Measurements from ENCODE around the gene IL22.

The IL22 gene

DNA sequence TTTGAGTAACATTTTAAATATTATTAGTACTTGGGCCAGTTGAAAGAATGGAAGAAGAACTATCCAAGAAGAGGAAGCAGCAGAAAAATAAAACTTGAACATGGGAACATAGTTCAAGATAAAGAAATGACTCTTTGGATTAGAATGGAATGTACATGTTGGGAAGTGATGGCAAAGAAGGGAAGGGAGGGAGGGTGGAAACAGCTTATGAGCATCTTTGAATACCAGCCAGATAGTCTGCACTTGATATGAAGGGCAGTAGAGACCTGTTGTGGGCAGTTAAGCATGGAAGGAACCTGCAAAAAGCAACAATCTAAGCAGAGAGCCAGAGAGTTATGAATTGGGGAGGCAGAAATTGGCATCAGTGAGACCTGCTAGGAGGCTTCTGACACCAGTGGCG is 10.0 kb upstream of the IL22 start:
- no peak for DNase-seq

GRCh38 chr12:68261896-68262295 is 8.5 kb upstream of the IL22 start:
- DNase-seq: no peak

DNA sequence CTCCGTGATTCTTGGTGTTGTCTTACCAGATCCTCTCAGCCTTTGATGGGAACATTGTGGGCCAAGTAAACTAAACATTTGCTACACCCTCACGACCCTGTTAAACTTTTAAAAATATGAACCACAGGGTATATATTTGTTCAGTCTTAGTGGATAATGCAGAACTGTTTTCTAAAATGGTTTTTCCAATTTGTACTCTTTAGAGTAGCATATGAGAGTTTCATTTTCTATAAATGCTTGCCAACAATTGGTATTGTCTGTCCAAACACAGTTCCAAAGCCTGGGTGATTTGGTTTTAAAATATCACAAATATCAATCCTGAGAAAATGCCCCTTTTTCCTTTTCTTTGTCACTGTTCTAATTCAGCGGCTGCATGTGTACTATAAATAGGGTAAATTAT is 6.7 kb upstream of the IL22 start:
- no peak for DNase-seq

DNA sequence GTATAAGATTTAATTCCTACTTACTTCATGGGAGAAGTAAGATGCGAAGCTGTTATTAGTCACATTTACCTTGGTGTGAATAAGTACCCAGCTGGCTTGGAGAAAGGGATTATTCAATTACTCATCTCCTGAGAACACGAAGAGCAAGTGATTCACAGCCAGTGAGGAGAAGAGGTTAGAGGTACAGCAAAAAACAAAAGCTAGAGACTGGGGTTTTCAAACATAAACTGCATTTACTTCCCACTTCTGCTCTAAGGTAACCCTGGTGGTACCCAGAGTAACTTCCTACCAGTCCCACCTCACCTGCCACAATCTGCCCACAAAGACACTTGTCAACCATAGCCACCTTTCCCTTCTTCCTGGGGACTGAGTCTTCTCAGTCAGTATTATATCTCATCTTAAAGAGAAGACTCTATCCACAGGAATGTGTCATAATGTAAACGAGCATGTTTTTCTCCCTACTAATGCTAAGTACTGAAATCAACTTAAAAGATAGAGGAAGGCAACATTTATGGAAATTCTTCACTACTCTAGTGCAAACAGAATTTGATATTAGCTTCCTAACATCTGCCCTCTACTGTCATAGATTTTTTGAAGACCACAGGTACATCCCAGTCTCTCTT is 6.0 kb upstream of the IL22 start:
- no peak for DNase-seq

GRCh38 chr12:68252077-68252476 is 1.3 kb downstream of the IL22 start:
- no peak for DNase-seq

- DNase-seq: no peak
These were observed 3.0 kb downstream of the IL22 start for GRCh38 chr12:68250454-68250853.

GRCh38 chr12:68247785-68248184 is 5.6 kb downstream of the IL22 start:
- DNase-seq: no peak

DNA sequence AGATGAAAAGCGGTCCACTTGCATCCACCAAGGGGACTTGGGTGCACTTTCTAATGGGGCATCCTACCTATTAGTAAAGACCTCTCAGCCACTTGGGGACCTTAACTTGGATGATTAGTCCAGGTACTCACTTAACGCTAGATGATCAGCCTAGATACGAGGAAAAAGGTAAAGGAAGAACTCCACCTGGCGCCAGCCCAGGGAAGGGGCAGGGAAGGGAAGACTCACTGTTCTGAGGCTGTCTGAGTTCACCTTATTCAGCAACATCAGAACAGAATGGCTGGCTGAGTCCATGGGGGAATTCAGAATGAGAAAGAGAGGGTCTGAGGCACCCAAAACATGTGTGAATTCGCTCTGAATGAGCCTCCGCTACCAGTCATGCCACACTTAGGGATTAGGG is 7.1 kb downstream of the IL22 start:
- no peak for DNase-seq

- DNase-seq: no peak
These were observed 8.0 kb downstream of the IL22 start for GRCh38 chr12:68245180-68246021.

GRCh38 chr12:68242777-68243176 is 10.6 kb downstream of the IL22 start:
- no peak for DNase-seq

DNA sequence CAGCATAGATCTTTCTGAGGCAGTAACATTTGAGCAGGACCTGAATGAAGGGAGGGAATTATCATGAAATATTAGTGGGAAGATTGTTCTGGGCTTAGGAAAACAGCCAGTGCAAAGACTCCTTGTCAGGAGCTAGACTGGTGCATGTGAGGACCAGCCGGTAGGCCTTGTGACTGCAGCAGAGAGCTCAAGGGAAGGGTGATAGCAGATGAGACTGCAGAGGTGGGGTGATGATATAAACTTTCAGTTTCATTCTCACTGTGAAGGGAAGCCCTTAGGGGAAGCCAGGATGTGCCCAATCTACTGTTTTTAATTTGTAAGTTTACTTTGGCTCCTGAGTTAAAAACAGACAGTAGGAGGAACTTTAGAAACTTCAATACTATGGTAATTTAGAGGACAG is 12.4 kb downstream of the IL22 start:
- no peak for DNase-seq

DNA sequence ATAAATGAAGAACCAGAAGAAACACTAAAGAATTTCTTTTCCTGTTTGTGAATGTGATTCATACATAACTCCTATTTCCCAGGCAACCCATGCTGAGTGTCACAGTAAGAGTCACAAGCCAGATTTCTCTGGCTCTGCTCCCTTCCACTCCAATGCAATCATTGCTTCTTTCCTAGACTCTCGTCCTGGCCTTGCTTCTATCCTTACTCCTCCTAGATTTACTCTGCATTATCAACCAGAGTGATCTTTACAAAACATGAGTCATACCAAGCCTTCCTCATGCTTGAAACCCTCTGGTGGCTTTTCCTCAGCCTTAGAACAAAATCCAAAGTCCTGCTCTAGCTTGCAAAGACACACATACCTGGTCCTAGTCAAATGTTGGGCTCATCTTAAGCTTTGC is 13.3 kb downstream of the IL22 start:
- no peak for DNase-seq

DNA sequence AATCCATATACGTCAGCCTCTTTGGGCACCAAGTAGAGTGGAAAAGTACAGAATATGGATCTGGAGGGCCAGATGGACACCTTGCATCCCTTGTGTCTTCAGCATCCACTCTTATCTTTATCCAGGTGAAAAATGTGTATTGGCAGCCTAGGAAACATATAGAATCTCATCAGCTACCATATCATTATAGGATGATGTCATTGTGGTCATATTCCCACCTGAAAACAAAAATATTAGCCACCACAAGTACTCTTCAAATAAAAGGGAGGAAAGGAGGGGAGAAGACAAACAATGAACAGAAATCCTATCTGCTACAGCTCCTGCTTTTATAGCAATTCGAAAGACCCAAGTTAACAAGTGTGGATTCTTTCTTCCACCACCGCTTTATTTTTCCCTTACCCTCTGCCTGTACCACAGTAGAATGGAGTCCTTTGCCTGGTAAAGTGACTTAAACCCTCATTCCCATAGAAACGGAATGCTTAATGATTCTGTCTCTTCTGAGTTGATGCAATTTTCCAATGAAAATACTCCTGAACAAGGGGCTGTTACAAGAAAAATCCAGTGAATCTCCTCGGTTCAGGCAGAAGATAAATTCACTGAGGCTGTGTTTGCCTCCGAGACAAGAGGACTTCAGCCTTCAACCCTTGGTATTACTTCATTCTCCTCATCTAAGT is 14.0 kb downstream of the IL22 start:
- no peak for DNase-seq

DNA sequence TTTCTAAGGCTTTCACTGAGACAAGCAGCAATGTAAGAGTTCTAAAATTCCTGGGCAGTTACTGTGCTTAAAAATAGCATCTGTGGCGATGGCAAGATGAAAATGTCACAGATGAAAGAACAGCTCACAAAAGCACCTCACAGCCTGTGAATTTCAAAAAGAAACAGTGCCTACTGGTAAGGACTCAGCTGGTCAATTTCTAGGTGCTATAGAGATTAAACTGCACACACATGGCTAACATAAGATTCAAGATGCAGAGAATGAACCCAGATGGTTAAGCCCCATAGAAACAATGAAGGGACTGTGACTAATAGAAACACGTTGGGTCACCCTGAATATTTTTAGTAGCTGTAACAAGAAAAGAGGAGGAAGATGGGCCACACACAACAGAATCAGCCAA is 15.8 kb downstream of the IL22 start:
- no peak for DNase-seq

DNA sequence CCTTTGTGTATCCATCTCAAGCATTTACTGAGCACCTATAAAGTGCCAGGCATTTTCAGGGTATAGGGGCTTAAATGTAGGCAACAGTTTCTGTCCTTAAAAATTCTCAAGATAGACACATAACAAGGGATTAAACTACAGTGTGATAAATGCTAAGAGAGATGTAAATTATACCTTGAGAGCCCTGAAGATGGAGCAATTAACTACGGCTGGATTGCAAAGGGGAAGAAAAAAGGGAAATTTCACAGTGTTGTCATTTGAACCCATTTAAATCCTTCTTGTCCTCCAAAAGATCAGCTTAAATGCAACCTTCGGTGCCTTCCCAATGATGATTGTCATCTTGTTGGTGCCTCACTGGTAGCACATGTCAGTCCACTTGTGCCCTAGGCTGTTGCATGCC is 16.3 kb downstream of the IL22 start:
- DNase-seq: no peak

DNA sequence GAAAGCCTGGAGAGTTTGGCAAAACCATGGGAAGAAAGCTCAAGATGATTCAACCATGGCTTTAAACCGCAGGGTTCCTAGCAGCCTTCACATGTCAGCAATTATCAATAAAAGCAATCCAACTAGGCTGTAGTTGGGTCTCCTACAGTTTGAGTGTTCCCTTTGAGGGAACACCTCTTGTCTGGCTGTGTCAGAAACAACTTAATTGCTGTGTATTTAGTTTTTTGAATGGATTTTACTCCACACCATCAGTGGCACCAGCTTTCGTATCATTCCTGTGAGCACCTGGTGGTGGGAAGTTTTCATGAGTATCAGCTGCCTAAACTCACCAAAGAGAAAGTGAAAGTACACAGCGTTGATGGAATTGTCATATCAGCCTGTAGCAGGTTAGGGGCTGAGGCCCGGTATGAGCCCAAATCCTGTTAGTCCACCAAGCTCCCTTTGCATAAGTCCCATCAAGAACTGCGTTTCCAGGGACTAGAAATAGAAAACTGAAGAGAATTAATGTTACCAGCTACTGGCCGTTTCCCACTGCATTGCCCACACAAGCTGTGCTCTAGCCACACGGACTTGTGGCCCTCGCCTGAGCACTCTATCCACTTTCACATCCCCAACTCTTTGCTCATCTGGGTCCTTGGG is 16.9 kb downstream of the IL22 start:
- no peak for DNase-seq

GRCh38 chr12:68235576-68235975 is 17.8 kb downstream of the IL22 start:
- DNase-seq: no peak

- DNase-seq: no peak
These were observed 19.3 kb downstream of the IL22 start for GRCh38 chr12:68234140-68234539.

GRCh38 chr12:68233498-68233897 is 19.9 kb downstream of the IL22 start:
- no peak for DNase-seq

- no peak for DNase-seq
These were observed 21.7 kb downstream of the IL22 start for GRCh38 chr12:68231691-68232090.

DNA sequence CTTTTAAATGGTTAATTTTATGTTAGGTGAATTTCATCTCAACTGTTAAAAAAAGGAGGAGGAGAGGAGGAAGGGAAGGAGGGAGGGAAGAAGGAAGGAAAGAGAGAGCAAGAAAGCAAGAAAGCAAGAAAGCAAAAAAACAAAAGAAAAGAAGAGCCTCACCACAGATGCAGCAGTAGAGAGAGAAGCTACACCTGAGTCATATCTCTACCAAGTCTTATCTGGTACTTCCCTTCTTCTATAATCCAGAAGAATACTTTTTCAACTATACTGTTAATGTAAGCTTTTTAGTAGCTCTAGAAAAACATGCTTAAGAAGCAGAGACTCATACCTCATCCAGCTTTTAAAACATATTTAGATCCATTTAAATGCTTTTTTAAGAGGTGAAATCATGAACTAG is 22.2 kb downstream of the IL22 start:
- DNase-seq: no peak

DNA sequence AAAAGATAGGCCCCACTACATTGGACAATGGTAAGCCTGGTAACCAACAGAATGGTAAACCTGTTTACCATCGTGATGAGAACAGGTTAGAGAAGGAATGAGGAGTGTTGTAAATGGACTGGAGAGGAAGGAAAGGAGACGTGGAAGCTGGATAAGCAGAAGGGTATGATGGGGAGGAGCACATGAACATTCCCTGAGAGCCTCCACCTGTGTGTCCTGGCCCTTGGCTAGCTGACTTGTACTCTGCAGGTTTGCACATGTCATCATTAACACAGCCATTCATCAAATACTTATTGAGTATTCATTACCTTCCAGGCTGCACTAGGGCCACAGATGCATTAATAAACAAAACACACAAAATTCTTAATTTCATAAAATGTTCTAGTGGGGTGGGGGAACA is 23.4 kb downstream of the IL22 start:
- no peak for DNase-seq

DNA sequence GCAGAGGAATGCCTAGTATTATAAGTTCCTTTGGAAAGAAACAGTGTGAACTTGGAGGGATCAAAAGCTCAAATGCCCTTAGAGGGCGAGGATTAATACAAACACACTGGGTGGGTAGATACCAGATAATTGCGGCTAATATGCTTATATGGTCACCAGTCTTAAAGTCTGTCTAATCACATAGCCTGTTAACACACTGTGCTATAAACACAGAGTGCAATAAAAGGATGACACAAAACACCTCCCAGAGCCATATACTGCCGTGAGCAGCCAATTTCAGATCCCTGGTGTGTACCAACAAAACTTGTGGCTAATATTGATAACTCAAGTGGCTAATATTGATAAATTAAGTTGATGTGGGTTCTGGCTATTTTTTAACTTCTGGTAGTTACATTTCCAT is 26.0 kb downstream of the IL22 start:
- no peak for DNase-seq
